GM12874 (cell line): ENCODE measurements around the gene ZNF865.

ENCODE experiments used
- TF ChIP-seq, protein P1 (sequence below): IDR thresholded peaks from 2 replicates; pipeline ENCODE4 v1.5.1; 2011; ENCODE audit warnings: low read depth, mild to moderate bottlenecking, control low read depth, low read length, moderate library complexity; ENCODE audit not compliant: insufficient read depth

ZNF865 gene

DNA sequence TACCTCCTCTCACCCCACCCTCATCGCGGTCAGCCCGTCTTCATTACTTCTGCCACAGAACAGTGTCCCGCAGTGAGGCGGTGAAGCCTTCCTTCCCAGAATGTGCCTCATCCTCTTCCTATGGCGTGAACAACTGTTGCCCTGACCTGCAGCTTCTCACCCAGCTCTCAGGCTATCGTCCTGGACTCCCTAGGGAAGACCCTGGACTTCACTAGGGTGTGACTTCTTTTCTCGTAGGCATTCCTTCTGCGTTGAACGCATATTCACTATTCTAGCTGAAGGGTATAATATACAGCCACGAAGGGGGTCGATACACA is 982 bp downstream of the ZNF865 start:
- TF ChIP-seq, protein P1, sequence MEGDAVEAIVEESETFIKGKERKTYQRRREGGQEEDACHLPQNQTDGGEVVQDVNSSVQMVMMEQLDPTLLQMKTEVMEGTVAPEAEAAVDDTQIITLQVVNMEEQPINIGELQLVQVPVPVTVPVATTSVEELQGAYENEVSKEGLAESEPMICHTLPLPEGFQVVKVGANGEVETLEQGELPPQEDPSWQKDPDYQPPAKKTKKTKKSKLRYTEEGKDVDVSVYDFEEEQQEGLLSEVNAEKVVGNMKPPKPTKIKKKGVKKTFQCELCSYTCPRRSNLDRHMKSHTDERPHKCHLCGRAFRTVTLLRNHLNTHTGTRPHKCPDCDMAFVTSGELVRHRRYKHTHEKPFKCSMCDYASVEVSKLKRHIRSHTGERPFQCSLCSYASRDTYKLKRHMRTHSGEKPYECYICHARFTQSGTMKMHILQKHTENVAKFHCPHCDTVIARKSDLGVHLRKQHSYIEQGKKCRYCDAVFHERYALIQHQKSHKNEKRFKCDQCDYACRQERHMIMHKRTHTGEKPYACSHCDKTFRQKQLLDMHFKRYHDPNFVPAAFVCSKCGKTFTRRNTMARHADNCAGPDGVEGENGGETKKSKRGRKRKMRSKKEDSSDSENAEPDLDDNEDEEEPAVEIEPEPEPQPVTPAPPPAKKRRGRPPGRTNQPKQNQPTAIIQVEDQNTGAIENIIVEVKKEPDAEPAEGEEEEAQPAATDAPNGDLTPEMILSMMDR = no peak

DNA sequence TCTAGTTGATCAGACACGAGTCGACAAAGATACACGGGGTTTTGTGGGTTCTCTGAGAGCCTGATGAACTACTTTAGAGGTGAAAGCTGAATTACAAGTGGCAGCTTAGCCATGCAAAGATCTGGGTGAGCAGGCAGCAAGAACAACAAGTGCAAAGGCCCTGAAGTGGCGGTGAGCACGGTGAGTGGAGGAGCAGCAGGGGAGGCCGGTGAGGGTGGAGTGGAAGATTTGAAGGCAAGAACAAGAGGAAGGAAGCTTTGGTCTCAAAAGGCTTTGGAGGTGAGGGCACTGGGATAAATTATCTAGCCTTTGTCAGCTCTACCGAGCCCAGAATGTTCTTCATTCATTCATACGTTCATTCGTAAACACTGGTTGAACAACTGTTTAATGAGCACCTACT is 1.4 kb downstream of the ZNF865 start:
- TF ChIP-seq, protein P1 = no peak

DNA sequence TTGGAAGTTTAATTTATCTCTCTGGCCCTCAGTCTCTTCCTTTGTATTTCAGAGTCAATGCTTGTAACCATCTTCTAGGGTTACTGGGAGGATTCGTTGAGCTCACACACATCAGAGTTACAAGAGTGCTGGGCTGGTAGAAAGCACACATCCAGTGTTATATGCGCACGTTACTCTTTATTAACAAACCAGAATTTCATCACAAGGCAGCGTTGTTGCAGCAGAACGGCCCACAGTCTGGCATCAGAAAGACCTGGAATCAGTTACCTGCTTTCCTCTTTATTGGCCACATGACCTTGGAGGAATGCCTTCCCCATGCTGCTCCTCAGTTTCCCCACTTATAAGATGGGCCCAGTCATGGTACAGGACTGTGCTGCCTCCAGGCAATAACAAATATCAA is 3.9 kb downstream of the ZNF865 start:
- TF ChIP-seq, protein P1 = no peak

DNA sequence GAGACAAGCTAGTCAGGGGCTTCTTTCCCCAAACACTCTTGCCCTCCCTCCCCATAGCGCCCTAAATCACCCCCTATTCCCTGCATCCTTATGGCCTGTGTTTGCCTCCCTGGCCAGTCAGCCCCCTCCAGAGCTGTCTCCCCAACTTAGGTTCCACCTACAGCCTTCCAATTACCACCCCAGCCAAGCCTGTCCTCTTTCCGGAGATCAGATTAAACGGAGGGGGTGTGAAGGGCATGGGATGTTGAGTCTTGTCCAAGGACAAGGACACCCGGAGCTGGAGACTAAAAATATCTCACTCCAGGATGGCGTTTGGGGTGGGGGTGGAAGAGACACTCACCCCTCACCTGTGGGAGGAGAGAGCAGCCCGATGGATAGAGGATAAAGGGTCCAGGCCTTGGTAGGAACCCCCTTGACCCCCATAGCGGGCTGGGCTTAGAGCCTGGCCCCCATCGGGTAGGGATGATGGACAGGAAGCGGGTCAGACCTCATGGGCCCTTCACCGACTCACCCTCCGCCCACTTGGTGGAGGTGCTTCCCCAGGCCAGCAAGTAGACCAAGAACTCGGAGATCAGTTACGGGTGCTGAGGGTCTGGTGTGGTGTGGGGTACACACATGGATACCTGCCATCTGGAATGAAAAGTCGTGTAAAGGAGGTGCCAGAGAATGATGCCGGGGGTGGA is 6.0 kb downstream of the ZNF865 start:
- TF ChIP-seq, protein P1 = no peak

DNA sequence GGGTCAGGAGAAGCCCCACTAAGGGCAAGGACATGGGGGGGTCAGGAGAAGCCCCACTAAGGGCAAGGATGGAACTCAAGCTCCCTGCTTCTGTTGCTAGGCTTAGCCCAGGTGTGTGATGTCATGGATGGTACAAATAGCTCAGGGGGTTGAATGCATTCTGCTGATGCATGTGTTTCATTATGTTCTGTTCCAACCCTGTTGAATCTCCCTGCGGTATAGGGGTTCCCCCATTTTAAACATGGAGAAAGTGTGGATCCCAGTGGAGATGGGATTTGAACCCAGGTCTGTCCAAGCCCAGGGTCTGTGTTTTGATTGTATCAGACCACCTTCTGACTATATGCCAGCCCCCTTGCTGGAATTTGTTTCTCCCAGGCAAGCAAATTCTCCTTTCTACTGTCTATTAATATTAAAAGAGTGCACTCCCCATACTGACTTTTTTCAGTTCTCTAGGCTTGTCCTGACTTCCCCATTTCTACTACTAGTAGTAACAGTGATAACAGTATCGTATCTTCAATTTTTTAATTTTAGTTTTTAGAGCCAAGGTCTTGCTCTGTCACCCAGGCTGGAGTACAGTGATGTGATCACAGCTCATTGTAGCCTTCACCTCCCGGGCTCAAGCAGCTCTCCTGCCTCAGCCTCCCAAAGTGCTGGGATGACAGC is 6.7 kb downstream of the ZNF865 start:
- TF ChIP-seq, protein P1 = no peak

DNA sequence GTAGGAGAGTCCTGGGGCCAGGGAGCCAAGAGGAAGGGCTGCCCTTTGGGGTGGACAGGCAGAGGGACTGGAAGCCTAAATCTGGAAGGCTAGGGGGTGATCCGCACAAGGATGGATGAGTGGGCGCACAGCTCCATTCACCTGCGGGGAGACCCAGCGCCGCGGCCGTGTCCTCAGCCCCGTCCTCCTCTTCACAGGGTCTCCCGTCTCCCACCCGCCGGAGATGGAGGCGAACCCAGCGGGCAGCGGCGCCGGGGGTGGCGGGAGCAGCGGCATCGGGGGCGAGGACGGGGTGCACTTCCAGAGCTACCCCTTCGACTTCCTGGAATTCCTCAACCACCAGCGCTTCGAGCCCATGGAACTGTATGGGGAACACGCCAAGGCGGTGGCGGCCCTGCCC is 7.9 kb downstream of the ZNF865 start:
- TF ChIP-seq, protein P1 = no peak

DNA sequence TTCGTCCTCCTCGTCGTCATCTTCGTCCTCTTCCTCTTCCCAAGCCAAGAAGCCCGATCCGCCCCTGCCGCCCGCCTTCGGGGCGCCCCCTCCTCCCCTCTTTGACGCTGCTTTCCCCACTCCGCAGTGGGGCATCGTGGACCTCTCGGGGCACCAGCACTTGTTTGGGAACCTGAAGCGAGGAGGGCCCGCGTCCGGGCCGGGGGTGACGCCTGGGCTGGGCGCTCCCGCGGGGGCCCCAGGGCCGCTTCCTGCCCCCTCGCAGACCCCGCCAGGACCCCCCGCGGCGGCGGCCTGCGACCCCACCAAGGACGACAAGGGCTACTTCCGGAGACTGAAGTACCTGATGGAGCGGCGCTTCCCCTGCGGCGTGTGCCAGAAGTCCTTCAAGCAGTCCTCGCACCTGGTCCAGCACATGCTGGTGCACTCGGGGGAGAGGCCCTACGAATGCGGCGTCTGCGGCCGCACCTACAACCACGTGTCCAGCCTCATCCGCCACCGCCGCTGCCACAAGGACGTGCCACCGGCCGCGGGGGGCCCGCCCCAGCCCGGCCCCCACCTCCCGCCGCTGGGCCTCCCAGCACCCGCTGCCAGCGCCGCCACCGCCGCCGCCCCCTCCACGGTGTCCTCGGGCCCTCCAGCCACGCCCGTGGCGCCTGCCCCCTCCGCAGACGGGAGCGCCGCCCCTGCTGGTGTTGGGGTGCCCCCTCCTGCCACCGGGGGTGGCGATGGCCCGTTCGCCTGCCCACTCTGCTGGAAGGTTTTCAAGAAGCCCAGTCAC is 8.7 kb downstream of the ZNF865 start:
- TF ChIP-seq, protein P1 = no peak
